HEK293 (cell line): ENCODE data around the gene SAMD14.

Experiments used
- TF ChIP-seq, protein P1 (sequence below): fragments of 450-650 bp; formaldehyde crosslinking; IDR thresholded peaks from 2 replicates; pipeline ENCODE4 v1.5.1; 2016; ENCODE audit warnings: missing biosample characterization, missing genetic modification characterization
- TF ChIP-seq, protein P2 (sequence below): fragments of 450-650 bp; formaldehyde crosslinking; conservative IDR thresholded peaks from 2 replicates; pipeline ENCODE4 v1.5.1; 2016; ENCODE audit warnings: low read depth, missing biosample characterization, missing genetic modification characterization

DNA sequence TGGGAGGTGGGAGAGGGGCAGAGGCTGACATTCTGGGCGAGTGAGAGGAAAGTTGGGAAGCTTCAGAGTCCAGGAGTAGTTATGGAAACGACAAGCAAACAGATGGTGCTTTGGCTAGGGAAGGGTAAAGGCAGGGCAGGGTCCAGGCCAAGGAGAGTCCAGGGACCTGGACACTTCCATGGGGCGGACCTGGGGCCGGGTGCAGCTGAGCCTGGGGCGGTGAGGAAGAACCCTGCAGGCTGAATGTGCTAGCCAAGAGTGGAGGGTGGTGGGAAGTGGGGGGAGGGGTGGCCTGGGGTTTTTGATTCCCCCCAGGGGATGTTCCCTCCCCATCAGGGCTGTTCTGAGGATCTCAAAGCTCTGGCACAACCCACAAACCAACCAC, 17.9 kb upstream of the SAMD14 start:
- TF ChIP-seq, protein P1, sequence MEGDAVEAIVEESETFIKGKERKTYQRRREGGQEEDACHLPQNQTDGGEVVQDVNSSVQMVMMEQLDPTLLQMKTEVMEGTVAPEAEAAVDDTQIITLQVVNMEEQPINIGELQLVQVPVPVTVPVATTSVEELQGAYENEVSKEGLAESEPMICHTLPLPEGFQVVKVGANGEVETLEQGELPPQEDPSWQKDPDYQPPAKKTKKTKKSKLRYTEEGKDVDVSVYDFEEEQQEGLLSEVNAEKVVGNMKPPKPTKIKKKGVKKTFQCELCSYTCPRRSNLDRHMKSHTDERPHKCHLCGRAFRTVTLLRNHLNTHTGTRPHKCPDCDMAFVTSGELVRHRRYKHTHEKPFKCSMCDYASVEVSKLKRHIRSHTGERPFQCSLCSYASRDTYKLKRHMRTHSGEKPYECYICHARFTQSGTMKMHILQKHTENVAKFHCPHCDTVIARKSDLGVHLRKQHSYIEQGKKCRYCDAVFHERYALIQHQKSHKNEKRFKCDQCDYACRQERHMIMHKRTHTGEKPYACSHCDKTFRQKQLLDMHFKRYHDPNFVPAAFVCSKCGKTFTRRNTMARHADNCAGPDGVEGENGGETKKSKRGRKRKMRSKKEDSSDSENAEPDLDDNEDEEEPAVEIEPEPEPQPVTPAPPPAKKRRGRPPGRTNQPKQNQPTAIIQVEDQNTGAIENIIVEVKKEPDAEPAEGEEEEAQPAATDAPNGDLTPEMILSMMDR (tag by site-specific recombination): no peak
- TF ChIP-seq, protein P2, sequence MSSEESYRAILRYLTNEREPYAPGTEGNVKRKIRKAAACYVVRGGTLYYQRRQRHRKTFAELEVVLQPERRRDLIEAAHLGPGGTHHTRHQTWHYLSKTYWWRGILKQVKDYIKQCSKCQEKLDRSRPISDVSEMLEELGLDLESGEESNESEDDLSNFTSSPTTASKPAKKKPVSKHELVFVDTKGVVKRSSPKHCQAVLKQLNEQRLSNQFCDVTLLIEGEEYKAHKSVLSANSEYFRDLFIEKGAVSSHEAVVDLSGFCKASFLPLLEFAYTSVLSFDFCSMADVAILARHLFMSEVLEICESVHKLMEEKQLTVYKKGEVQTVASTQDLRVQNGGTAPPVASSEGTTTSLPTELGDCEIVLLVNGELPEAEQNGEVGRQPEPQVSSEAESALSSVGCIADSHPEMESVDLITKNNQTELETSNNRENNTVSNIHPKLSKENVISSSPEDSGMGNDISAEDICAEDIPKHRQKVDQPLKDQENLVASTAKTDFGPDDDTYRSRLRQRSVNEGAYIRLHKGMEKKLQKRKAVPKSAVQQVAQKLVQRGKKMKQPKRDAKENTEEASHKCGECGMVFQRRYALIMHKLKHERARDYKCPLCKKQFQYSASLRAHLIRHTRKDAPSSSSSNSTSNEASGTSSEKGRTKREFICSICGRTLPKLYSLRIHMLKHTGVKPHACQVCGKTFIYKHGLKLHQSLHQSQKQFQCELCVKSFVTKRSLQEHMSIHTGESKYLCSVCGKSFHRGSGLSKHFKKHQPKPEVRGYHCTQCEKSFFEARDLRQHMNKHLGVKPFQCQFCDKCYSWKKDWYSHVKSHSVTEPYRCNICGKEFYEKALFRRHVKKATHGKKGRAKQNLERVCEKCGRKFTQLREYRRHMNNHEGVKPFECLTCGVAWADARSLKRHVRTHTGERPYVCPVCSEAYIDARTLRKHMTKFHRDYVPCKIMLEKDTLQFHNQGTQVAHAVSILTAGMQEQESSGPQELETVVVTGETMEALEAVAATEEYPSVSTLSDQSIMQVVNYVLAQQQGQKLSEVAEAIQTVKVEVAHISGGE (tag by site-specific recombination): no peak
